ENCODE measurements around the gene HAUS6. TPM values are rescaled to one million over a fixed set of nuclear protein-coding genes. Genes with fewer than 3 reads are reported as not detected.

The HAUS6 gene
- total RNA-seq, 3 donors from 2014 or later (not counting 1 experiment from before 2014, with no cell fraction given): 14.6 to 18.3 (median 14.9) TPM

GRCh38 chr9:19138084-19138483 is 35.4 kb upstream of the HAUS6 start:
- Mint-ChIP-seq H3K4me1 (no peaks in the 10 kb centered on the region), H3K27me3 (ENCODE audit: low read depth in 2 of 2) (peaks cover 0 to 4% of the 10 kb centered on the region in 2 donors), H3K36me3 (no peaks in the 10 kb centered on the region), H3K27ac (no peak overlapping the region), H3K4me3 (no peak overlapping the region), H3K9me3 (no peaks in the 10 kb centered on the region)
- H3K4me1 ChIP-seq (ENCODE audit: control insufficient read depth, insufficient read depth, low read length): no peaks in the 10 kb centered on the region
- no peak overlapping the region for H3K4me3 ChIP-seq (ENCODE audit: low read length)
- no peaks in the 10 kb centered on the region for H3K36me3 ChIP-seq (ENCODE audit: control insufficient read depth, insufficient read depth, low read length)
- no peak for ATAC-seq
- no peak overlapping the region for H3K27ac ChIP-seq (ENCODE audit: low read length)
- H3K9me3 ChIP-seq (ENCODE audit: control insufficient read depth, insufficient read depth, low read length): no peaks in the 10 kb centered on the region
- WGBS (ENCODE audit: insufficient coverage): no CpG with 5 or more reads among the region's 1 CpG
- DNase-seq: no peak
- TF ChIP-seq CTCF (IDR thresholded peaks at IDR 0.05): no peak
- intact Hi-C loops (cut with micrococcal nuclease): no loop called here
- no peaks in the 10 kb centered on the region for H3K27me3 ChIP-seq (ENCODE audit: control insufficient read depth, insufficient read depth, low read length)

- Histone ChIP-seq H3K27me3 (ENCODE audit: control insufficient read depth, insufficient read depth, low read length) (no peaks in the 10 kb centered on the region), H3K4me3 (ENCODE audit: low read length) (no peak overlapping the region), H3K36me3 (ENCODE audit: control insufficient read depth, insufficient read depth, low read length) (no peaks in the 10 kb centered on the region), H3K9me3 (ENCODE audit: control insufficient read depth, insufficient read depth, low read length) (no peaks in the 10 kb centered on the region), H3K4me1 (ENCODE audit: control insufficient read depth, insufficient read depth, low read length) (no peaks in the 10 kb centered on the region), H3K27ac (ENCODE audit: low read length) (no peak overlapping the region)
- H3K36me3 Mint-ChIP-seq: no peaks in the 10 kb centered on the region
- H3K9me3 Mint-ChIP-seq: no peaks in the 10 kb centered on the region
- H3K4me1 Mint-ChIP-seq: no peaks in the 10 kb centered on the region
- no peak overlapping the region for H3K27ac Mint-ChIP-seq
- intact Hi-C loops (cut with micrococcal nuclease): no loop called here
- no peak overlapping the region for H3K4me3 Mint-ChIP-seq
- 88% methylated on average over 1 of the region's 1 CpG for WGBS (ENCODE audit: insufficient coverage)
- peaks cover 0 to 4% of the 10 kb centered on the region in 2 donors for H3K27me3 Mint-ChIP-seq (ENCODE audit: low read depth in 2 of 2)
- DNase-seq: no peak
- no peak for ATAC-seq
- TF ChIP-seq CTCF (IDR thresholded peaks at IDR 0.05): no peak
Measured at GRCh38 chr9:19137282-19137681, 34.6 kb upstream of the HAUS6 start.

GRCh38 chr9:19136129-19136528 is 33.4 kb upstream of the HAUS6 start:
- no peak for DNase-seq
- Histone ChIP-seq H3K9me3 (ENCODE audit: control insufficient read depth, insufficient read depth, low read length) (no peaks in the 10 kb centered on the region), H3K4me3 (ENCODE audit: low read length) (no peak overlapping the region), H3K27me3 (ENCODE audit: control insufficient read depth, insufficient read depth, low read length) (no peaks in the 10 kb centered on the region), H3K36me3 (ENCODE audit: control insufficient read depth, insufficient read depth, low read length) (no peaks in the 10 kb centered on the region), H3K4me1 (ENCODE audit: control insufficient read depth, insufficient read depth, low read length) (no peaks in the 10 kb centered on the region), H3K27ac (ENCODE audit: low read length) (no peak overlapping the region)
- no peaks in the 10 kb centered on the region for H3K36me3 Mint-ChIP-seq
- no peaks in the 10 kb centered on the region for H3K9me3 Mint-ChIP-seq
- H3K27ac Mint-ChIP-seq: no peak overlapping the region
- H3K4me1 Mint-ChIP-seq: no peaks in the 10 kb centered on the region
- H3K27me3 Mint-ChIP-seq (ENCODE audit: low read depth in 2 of 2): peaks cover 0 to 4% of the 10 kb centered on the region in 2 donors
- no peak for TF ChIP-seq CTCF (IDR thresholded peaks at IDR 0.05)
- intact Hi-C loops (cut with micrococcal nuclease): no loop called here
- 93% methylated on average over 3 of the region's 3 CpGs for WGBS (ENCODE audit: insufficient coverage)
- no peak for ATAC-seq
- no peak overlapping the region for H3K4me3 Mint-ChIP-seq

GRCh38 chr9:19133549-19134345 is 31.0 kb upstream of the HAUS6 start:
- ATAC-seq: no peak
- no peaks in the 10 kb centered on the region for H3K9me3 ChIP-seq (ENCODE audit: control insufficient read depth, insufficient read depth, low read length)
- H3K27ac ChIP-seq (ENCODE audit: low read length): no peak overlapping the region
- no peak for DNase-seq
- H3K27me3 ChIP-seq (ENCODE audit: control insufficient read depth, insufficient read depth, low read length): no peaks in the 10 kb centered on the region
- no peak overlapping the region for H3K4me3 ChIP-seq (ENCODE audit: low read length)
- H3K36me3 ChIP-seq (ENCODE audit: control insufficient read depth, insufficient read depth, low read length): no peaks in the 10 kb centered on the region
- H3K27ac Mint-ChIP-seq: no peak overlapping the region
- peaks cover 10 to 13% of the 10 kb centered on the region in 2 donors for H3K4me1 Mint-ChIP-seq
- no peaks in the 10 kb centered on the region for H3K9me3 Mint-ChIP-seq
- H3K36me3 Mint-ChIP-seq: no peaks in the 10 kb centered on the region
- intact Hi-C loops (cut with micrococcal nuclease): no loop called here
- TF ChIP-seq CTCF (IDR thresholded peaks at IDR 0.05): no peak
- H3K27me3 Mint-ChIP-seq (ENCODE audit: low read depth in 2 of 2): peaks cover 0 to 4% of the 10 kb centered on the region in 2 donors
- H3K4me1 ChIP-seq (ENCODE audit: control insufficient read depth, insufficient read depth, low read length): peaks cover 13% of the 10 kb centered on the region
- H3K4me3 Mint-ChIP-seq: no peak overlapping the region
- WGBS (ENCODE audit: insufficient coverage): 98% methylated on average over 4 of the region's 6 CpGs
